HepG2 (cell line): ENCODE results near the gene ISOC2. TPM values are rescaled to one million over a fixed set of nuclear protein-coding genes. Genes with fewer than 3 reads are reported as not detected.

ENCODE experiments used
- ATRX ChIP-seq: sonication (generic); formaldehyde crosslinking; IDR thresholded peaks from 2 replicates; pipeline ENCODE4 v1.4.0; 2020; ENCODE audit warnings: missing genetic modification reagents, borderline replicate concordance
- CERS6 ChIP-seq: sonication (generic); formaldehyde crosslinking; IDR thresholded peaks from 2 replicates; pipeline ENCODE4 v1.5.0; 2020; ENCODE audit warnings: missing genetic modification reagents
- CHD2 ChIP-seq: IDR thresholded peaks from 2 replicates; pipeline ENCODE4 v1.6.1; 2011; ENCODE audit warnings: low read depth, low read length, improper control_type of control experiment
- EEA1 ChIP-seq: sonication (generic); formaldehyde crosslinking; IDR thresholded peaks from 2 replicates; pipeline ENCODE4 v1.5.1; 2020; ENCODE audit warnings: mild to moderate bottlenecking, missing genetic modification reagents, borderline replicate concordance
- ESRRA ChIP-seq: sonication (generic); formaldehyde crosslinking; IDR thresholded peaks from 2 replicates; pipeline ENCODE4 v1.5.1; 2020; ENCODE audit warnings: mild to moderate bottlenecking, low read depth, missing genetic modification reagents
- KDM5A ChIP-seq: fragments of 200-600 bp; sonication (generic); IDR thresholded peaks from 2 replicates; pipeline ENCODE4 v1.7.0; 2018; ENCODE audit warnings: antibody characterized with exemption, mild to moderate bottlenecking, low read length, borderline replicate concordance
- KLF6 ChIP-seq: IDR thresholded peaks from 2 replicates; pipeline ENCODE4 v1.8.0; 2016; ENCODE audit warnings: missing biosample characterization, missing genetic modification reagents
- KMT2A ChIP-seq: sonication (generic); formaldehyde crosslinking; IDR thresholded peaks from 2 replicates; pipeline ENCODE4 v1.4.0; 2020; ENCODE audit warnings: missing genetic modification reagents
- MAF1 ChIP-seq: sonication (generic); formaldehyde crosslinking; IDR thresholded peaks from 2 replicates; pipeline ENCODE4 v1.5.0; 2020; ENCODE audit warnings: missing genetic modification reagents, borderline replicate concordance
- MLLT10 ChIP-seq: sonication (generic); formaldehyde crosslinking; IDR thresholded peaks from 2 replicates; pipeline ENCODE4 v1.4.0; 2020; ENCODE audit warnings: missing genetic modification reagents
- MYC ChIP-seq: sonication (generic); formaldehyde crosslinking; IDR thresholded peaks from 2 replicates; pipeline ENCODE4 v1.9.0; 2021; ENCODE audit warnings: missing genetic modification reagents, borderline replicate concordance
- NCOA1 ChIP-seq: sonication (generic); formaldehyde crosslinking; IDR thresholded peaks from 2 replicates; pipeline ENCODE4 v1.9.0; 2021; ENCODE audit warnings: missing genetic modification reagents
- PTBP1 ChIP-seq: fragments of 200-400 bp; formaldehyde crosslinking; IDR thresholded peaks from 2 replicates; pipeline ENCODE4 v1.6.1; 2018; ENCODE audit warnings: low read length, low read depth; ENCODE audit not compliant: poor library complexity, severe bottlenecking
- RARG ChIP-seq: sonication (generic); formaldehyde crosslinking; IDR thresholded peaks from 2 replicates; pipeline ENCODE4 v1.4.0; 2020; ENCODE audit warnings: low read depth, mild to moderate bottlenecking, missing genetic modification reagents
- TFE3 ChIP-seq: IDR thresholded peaks from 2 replicates; pipeline ENCODE4 v1.6.1; 2016
- YEATS2 ChIP-seq: sonication (generic); formaldehyde crosslinking; IDR thresholded peaks from 2 replicates; pipeline ENCODE4 v1.4.0; 2020; ENCODE audit warnings: missing genetic modification reagents, borderline replicate concordance
- ZNF12 ChIP-seq: sonication (generic); formaldehyde crosslinking; IDR thresholded peaks from 2 replicates; pipeline ENCODE4 v1.5.0; 2020; ENCODE audit warnings: missing genetic modification reagents
- ZNF264 ChIP-seq: sonication (generic); formaldehyde crosslinking; IDR thresholded peaks from 2 replicates; pipeline ENCODE4 v1.4.0; 2020; ENCODE audit warnings: missing genetic modification reagents
- ZNF407 ChIP-seq: sonication (generic); formaldehyde crosslinking; IDR thresholded peaks from one replicate; pipeline ENCODE4 v1.5.1; 2020; ENCODE audit warnings: mild to moderate bottlenecking, missing genetic modification reagents; ENCODE audit errors: not compliant biosample characterization
- ZNF567 ChIP-seq: sonication (generic); formaldehyde crosslinking; IDR thresholded peaks from 2 replicates; pipeline ENCODE4 v1.8.1; 2023; ENCODE audit warnings: mild to moderate bottlenecking, missing genetic modification reagents, borderline replicate concordance
- polyA plus RNA-seq, 8 experiments: library from polyadenylated mRNA; depleted of rRNA in 3 of 8; stranded (reverse) in 7 of 8; unstranded in 1 of 8; fragments of >200 nt; fragmentation: Illumina TruSeq in 4 of 8; extraction: Trizol in 4 of 8; gene quantifications; 2 replicates each; pipeline versions ENCODE4 v1.2.1 to v1.2.3, GENCODE V29; 2011 to 2016; ENCODE audit warnings: low read depth in 4 of 8, missing spikeins in 1 of 8, mixed read lengths in 1 of 8; ENCODE audit not compliant: insufficient read depth in 1 of 8
- total RNA-seq, 5 experiments: library from RNA; depleted of rRNA; stranded (reverse); fragments of >200 nt; fragmentation: Illumina TruSeq; extraction: Trizol; gene quantifications; 2 replicates each; pipeline ENCODE4 v1.2.3, GENCODE V29; 2016; ENCODE audit warnings: low read depth in 1 of 5

Gene ISOC2
- total and polyA plus RNA-seq, 2 of the 13 experiments (the other 11 are each of a cell fraction or from before 2014, with no cell fraction given) = 76.8 to 105 TPM

- TF ChIP-seq RARG (CRISPR knock-in tag) (no peak), YEATS2 (CRISPR knock-in tag) (0 out of 2 replicates have a peak, but pooled peaks have one; percentile 79), PTBP1 (no peak), ZNF407 (CRISPR knock-in tag) (no peak), MYC (peak; percentile 97), ZNF264 (CRISPR knock-in tag) (peak; percentile 79; the same call in 1 of the 2 replicates), NCOA1 (CRISPR knock-in tag) (no peak), CERS6 (CRISPR knock-in tag) (no peak), MLLT10 (no peak), CHD2 (peak; percentile 64; the same call in 1 of the 2 replicates), TFE3 (peak; percentile 74), KMT2A (CRISPR knock-in tag) (peak; percentile 61), ZNF12 (CRISPR knock-in tag) (peak; percentile 68; the same call in 1 of the 2 replicates), EEA1 (CRISPR knock-in tag) (peak; percentile 44; the same call in 1 of the 2 replicates), KDM5A (no peak), ESRRA (CRISPR knock-in tag) (peak; percentile 38; the same call in 1 of the 2 replicates), ZNF567 (0 out of 2 replicates have a peak, but pooled peaks have one; percentile 40), KLF6 (CRISPR knock-in tag) (peak; percentile 83; the same call in 1 of the 2 replicates), ATRX (CRISPR knock-in tag) (no peak), MAF1 (CRISPR knock-in tag) (no peak)
These were observed 14.8 kb upstream of the ISOC2 start, which contains the start of gene ZNF628 (continued) for GRCh38 chr19:55476100-55476775.
